NCI-H345 treated with DMSO at 0.1 percent for 48 hours (cell line): Measurements from ENCODE around the gene LCN2.
"Not testable (repeated sequence)": the region's sequence is repeated elsewhere in the genome, so short reads cannot be mapped to it uniquely, and the experiment has no call there.

Experiments used
- DNase-seq: peaks from one replicate; lab custom pipeline; 2025; ENCODE audit not compliant: unreplicated experiment; lab: John Stamatoyannopoulos, UW

LCN2 gene

GRCh38 chr9:128127568-128127989 lies 21.7 kb upstream of the LCN2 start, which contains the start of gene PTGES2:
Gene PTGES2 (minus strand): TSS chr9:128127729. CDS start chr9:128127717, 12 bp downstream.
- DNase-seq, result peak; percentile 63

- DNase-seq, result peak; percentile 82
Measured at GRCh38 chr9:128127990-128128835, 21.0 kb upstream of the LCN2 start.

- no peak for DNase-seq
Measured at GRCh38 chr9:128128836-128129590, 20.2 kb upstream of the LCN2 start.

- not testable (repeated sequence) for DNase-seq
Measured at GRCh38 chr9:128129976-128130590, 19.2 kb upstream of the LCN2 start.

GRCh38 chr9:128130651-128131050 lies 18.6 kb upstream of the LCN2 start:
- not testable (repeated sequence) for DNase-seq

GRCh38 chr9:128131346-128131745 lies 17.9 kb upstream of the LCN2 start:
- DNase-seq, result not testable (repeated sequence)

- DNase-seq, result not testable (repeated sequence)
Measured at GRCh38 chr9:128132139-128132538, 17.1 kb upstream of the LCN2 start.

GRCh38 chr9:128135561-128135960 lies 13.7 kb upstream of the LCN2 start:
- DNase-seq, result not testable (repeated sequence)

GRCh38 chr9:128136816-128137793 lies 12.1 kb upstream of the LCN2 start:
- no peak for DNase-seq

- no peak for DNase-seq
Measured at GRCh38 chr9:128138001-128138400, 11.3 kb upstream of the LCN2 start.

GRCh38 chr9:128139621-128140020 lies 9.6 kb upstream of the LCN2 start:
- DNase-seq, result no peak

- DNase-seq, result no peak
Measured at GRCh38 chr9:128141604-128142003, 7.6 kb upstream of the LCN2 start.

GRCh38 chr9:128142061-128142460 lies 7.2 kb upstream of the LCN2 start:
- DNase-seq, result no peak

GRCh38 chr9:128142596-128142995 lies 6.7 kb upstream of the LCN2 start:
- DNase-seq, result no peak

GRCh38 chr9:128143525-128144238 lies 5.6 kb upstream of the LCN2 start:
- DNase-seq, result no peak

- DNase-seq, result no peak
Measured at GRCh38 chr9:128144239-128145181, 4.7 kb upstream of the LCN2 start.

- DNase-seq, result no peak
Measured at GRCh38 chr9:128145536-128145935, 3.7 kb upstream of the LCN2 start.

GRCh38 chr9:128145951-128146351 lies 3.3 kb upstream of the LCN2 start:
- DNase-seq, result no peak
